ENCODE results near the gene C13orf42. TPM values are rescaled to one million over a fixed set of nuclear protein-coding genes. Genes with fewer than 3 reads are reported as not detected.

C13orf42 gene
- not detected for total RNA-seq

GRCh38 chr13:51111174-51111573 is at the start of gene C13orf42:
TSS of gene C13orf42 (minus strand) at chr13:51111274. CDS start at chr13:51111209, 65 bp downstream.
- no peaks in the 10 kb centered on the region for H3K36me3 Mint-ChIP-seq (ENCODE audit: low read depth)
- intact Hi-C loops (cut with micrococcal nuclease), result no loop called here
- H3K9me3 Mint-ChIP-seq, result no peaks in the 10 kb centered on the region
- CTCF ChIA-PET, result interaction anchor here (2.2 kb wide), 1 partner anchor 13 kb away, joined by 10 read pairs; no protein-coding TSS in a partner anchor
- no peaks in the 10 kb centered on the region for H3K4me1 Mint-ChIP-seq (ENCODE audit: low read depth)
- no peak within 1 kb of the TSS for H3K27ac Mint-ChIP-seq
- H3K4me3 Mint-ChIP-seq, result no peak within 1 kb of the TSS
- no peak for DNase-seq
- H3K27me3 Mint-ChIP-seq (ENCODE audit: low read depth), result no peaks in the 10 kb centered on the region

DNA sequence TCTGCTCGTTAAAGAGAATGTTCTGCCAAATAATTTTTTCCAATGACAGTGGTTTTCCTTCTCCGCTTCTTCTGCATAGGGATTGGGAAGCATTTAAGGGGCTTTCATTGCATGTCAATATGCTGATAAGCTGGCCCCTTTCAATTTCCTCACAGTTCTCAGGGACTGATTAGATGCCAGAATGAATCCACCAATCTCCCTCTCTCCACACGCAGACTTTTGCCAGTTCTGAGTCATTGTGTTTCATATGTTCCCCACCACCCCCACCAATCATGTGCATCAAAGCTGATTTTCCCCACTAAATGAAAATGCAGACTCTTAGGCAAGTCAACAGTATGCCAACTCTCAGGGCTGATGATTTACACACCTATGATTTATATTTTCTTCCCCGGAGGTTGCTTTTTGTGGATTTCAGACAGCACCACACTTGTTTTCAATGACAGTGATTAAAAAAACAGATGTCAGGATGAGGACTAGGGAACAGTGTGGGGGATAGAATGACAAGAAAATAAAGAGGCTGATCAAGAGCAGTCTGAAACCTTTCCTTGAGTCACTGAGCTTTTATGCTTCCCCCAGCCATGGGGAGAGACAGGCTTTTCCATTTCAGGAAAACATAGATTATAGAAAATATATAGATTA is 47.9 kb upstream of the C13orf42 start:
- CTCF ChIA-PET, result interaction anchor here (0.6 to 1.2 kb wide), 2 partner anchors 34 to 118 kb away, joined by 3 read pairs; no protein-coding TSS in a partner anchor
- Mint-ChIP-seq H3K27me3 (ENCODE audit: low read depth) (no peaks in the 10 kb centered on the region), H3K36me3 (ENCODE audit: low read depth) (no peaks in the 10 kb centered on the region), H3K9me3 (no peaks in the 10 kb centered on the region), H3K27ac (no peak overlapping the region), H3K4me1 (ENCODE audit: low read depth) (peaks cover 12% of the 10 kb centered on the region), H3K4me3 (no peak overlapping the region)
- DNase-seq, result no peak
- intact Hi-C loops (cut with micrococcal nuclease), result no loop called here

- H3K27ac Mint-ChIP-seq, result no peak overlapping the region
- CTCF ChIA-PET, result no interaction called here
- H3K36me3 Mint-ChIP-seq (ENCODE audit: low read depth), result no peaks in the 10 kb centered on the region
- peaks cover 14% of the 10 kb centered on the region for H3K4me1 Mint-ChIP-seq (ENCODE audit: low read depth)
- no peaks in the 10 kb centered on the region for H3K27me3 Mint-ChIP-seq (ENCODE audit: low read depth)
- no peak overlapping the region for H3K4me3 Mint-ChIP-seq
- H3K9me3 Mint-ChIP-seq, result no peaks in the 10 kb centered on the region
- intact Hi-C loops (cut with micrococcal nuclease), result no loop called here
- peak; percentile 6 for DNase-seq
These were observed 47.3 kb upstream of the C13orf42 start for GRCh38 chr13:51158365-51158764.

GRCh38 chr13:51156648-51157047 is 45.6 kb upstream of the C13orf42 start:
- intact Hi-C loops (cut with micrococcal nuclease), result no loop called here
- no peak overlapping the region for H3K27ac Mint-ChIP-seq
- H3K27me3 Mint-ChIP-seq (ENCODE audit: low read depth), result no peaks in the 10 kb centered on the region
- H3K36me3 Mint-ChIP-seq (ENCODE audit: low read depth), result no peaks in the 10 kb centered on the region
- H3K4me3 Mint-ChIP-seq, result no peak overlapping the region
- no peaks in the 10 kb centered on the region for H3K9me3 Mint-ChIP-seq
- no peak for DNase-seq
- CTCF ChIA-PET, result interaction anchor here (0.7 to 1.3 kb wide), 2 partner anchors 32 to 41 kb away, joined by 3 to 7 read pairs; no protein-coding TSS in a partner anchor
- peaks cover 14% of the 10 kb centered on the region for H3K4me1 Mint-ChIP-seq (ENCODE audit: low read depth)

DNA sequence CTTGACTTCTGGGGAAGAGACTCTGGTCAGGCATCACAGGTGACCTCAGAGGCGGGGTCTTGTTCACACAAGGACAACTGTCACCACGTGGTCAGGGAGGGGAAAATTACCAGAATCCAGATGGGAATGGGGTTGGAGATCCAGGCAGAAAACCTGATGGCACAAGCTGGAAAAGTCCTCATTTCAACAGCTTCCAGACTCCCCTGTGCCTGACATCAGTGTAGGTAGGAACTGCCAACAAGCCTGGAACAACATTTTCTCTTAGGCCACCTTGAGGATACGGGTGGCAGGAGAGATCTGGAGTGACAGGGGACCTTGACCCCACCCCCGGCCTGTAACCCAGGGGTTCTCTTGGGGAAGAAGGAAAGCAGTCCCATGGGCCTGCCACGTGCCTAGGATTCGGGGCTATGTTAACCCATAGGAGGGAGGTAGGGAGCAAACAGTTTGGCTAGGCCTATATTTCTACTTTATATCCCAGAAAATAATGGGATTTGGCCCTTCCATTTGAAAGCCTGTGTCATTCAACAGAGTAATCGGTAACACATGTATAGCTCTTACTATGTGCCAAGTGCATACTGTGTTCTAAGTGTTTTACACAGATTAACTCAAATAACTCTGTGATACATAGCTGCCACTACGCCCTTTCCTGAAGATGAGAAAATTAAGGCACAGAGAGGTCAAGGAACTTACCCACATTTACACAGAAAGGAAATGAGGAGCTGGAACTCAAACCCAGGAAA is 44.9 kb upstream of the C13orf42 start:
- Mint-ChIP-seq H3K27me3 (ENCODE audit: low read depth) (no peaks in the 10 kb centered on the region), H3K27ac (no peak overlapping the region), H3K36me3 (ENCODE audit: low read depth) (no peaks in the 10 kb centered on the region), H3K4me3 (no peak overlapping the region), H3K4me1 (ENCODE audit: low read depth) (peaks cover 14% of the 10 kb centered on the region), H3K9me3 (no peaks in the 10 kb centered on the region)
- CTCF ChIA-PET, result interaction anchor here (0.7 to 1.3 kb wide), 2 partner anchors 31 to 41 kb away, joined by 3 to 7 read pairs; no protein-coding TSS in a partner anchor
- no peak for DNase-seq
- intact Hi-C loops (cut with micrococcal nuclease), result no loop called here

- Mint-ChIP-seq H3K27ac (no peak overlapping the region), H3K27me3 (ENCODE audit: low read depth) (no peaks in the 10 kb centered on the region), H3K4me3 (no peak overlapping the region), H3K9me3 (no peaks in the 10 kb centered on the region), H3K36me3 (ENCODE audit: low read depth) (no peaks in the 10 kb centered on the region), H3K4me1 (ENCODE audit: low read depth) (peaks cover 14% of the 10 kb centered on the region)
- DNase-seq, result no peak
- CTCF ChIA-PET, result interaction anchor here (0.6 kb wide), 1 partner anchor 1857 kb away, joined by 3 read pairs; no protein-coding TSS in a partner anchor
- intact Hi-C loops (cut with micrococcal nuclease), result no loop called here
These were observed 44.1 kb upstream of the C13orf42 start for GRCh38 chr13:51155161-51155560.

GRCh38 chr13:51154029-51154555 is 43.0 kb upstream of the C13orf42 start:
- CTCF ChIA-PET, result interaction anchor here (0.6 to 0.9 kb wide), 2 partner anchors 29 to 883 kb away, joined by 3 read pairs; no protein-coding TSS in a partner anchor
- intact Hi-C loops (cut with micrococcal nuclease), result no loop called here
- H3K27ac Mint-ChIP-seq, result no peak overlapping the region
- no peak overlapping the region for H3K4me3 Mint-ChIP-seq
- peaks cover 13% of the 10 kb centered on the region for H3K4me1 Mint-ChIP-seq (ENCODE audit: low read depth)
- no peaks in the 10 kb centered on the region for H3K36me3 Mint-ChIP-seq (ENCODE audit: low read depth)
- H3K9me3 Mint-ChIP-seq, result no peaks in the 10 kb centered on the region
- H3K27me3 Mint-ChIP-seq (ENCODE audit: low read depth), result peaks cover 2% of the 10 kb centered on the region
- DNase-seq, result peak; percentile 17

DNA sequence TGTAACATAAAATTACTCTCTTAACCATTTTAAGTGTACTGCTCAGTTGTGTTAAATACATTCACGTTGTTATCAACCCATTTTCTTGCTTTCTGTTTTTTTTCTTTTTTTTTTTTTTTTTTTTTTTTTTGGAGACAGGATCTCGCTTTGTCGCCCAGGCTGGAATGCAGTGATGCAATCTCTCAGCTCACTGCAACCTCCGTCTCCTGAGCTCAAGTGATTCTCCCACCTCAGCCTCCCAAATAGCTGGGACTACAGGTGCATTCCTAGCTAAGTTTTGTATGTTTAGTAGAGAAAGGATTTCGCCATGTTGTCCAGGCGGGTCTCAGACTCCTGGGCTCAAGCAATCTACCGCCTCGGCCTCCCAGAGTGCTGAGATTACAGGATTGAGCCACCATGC is 42.5 kb upstream of the C13orf42 start:
- H3K36me3 Mint-ChIP-seq (ENCODE audit: low read depth), result no peaks in the 10 kb centered on the region
- H3K27me3 Mint-ChIP-seq (ENCODE audit: low read depth), result peaks cover 2% of the 10 kb centered on the region
- H3K4me3 Mint-ChIP-seq, result no peak overlapping the region
- no peak for DNase-seq
- no peaks in the 10 kb centered on the region for H3K9me3 Mint-ChIP-seq
- H3K27ac Mint-ChIP-seq, result no peak overlapping the region
- intact Hi-C loops (cut with micrococcal nuclease), result no loop called here
- H3K4me1 Mint-ChIP-seq (ENCODE audit: low read depth), result peaks cover 8% of the 10 kb centered on the region
- CTCF ChIA-PET, result interaction anchor here (0.6 to 0.9 kb wide), 2 partner anchors 28 to 884 kb away, joined by 3 read pairs; no protein-coding TSS in a partner anchor

GRCh38 chr13:51152701-51153100 is 41.6 kb upstream of the C13orf42 start:
- Mint-ChIP-seq H3K4me3 (no peak overlapping the region), H3K27me3 (ENCODE audit: low read depth) (peaks cover 2% of the 10 kb centered on the region), H3K27ac (no peak overlapping the region), H3K4me1 (ENCODE audit: low read depth) (peaks cover 8% of the 10 kb centered on the region), H3K36me3 (ENCODE audit: low read depth) (no peaks in the 10 kb centered on the region), H3K9me3 (no peaks in the 10 kb centered on the region)
- intact Hi-C loops (cut with micrococcal nuclease), result no loop called here
- no peak for DNase-seq
- CTCF ChIA-PET, result no interaction called here

- Mint-ChIP-seq H3K27ac (no peak overlapping the region), H3K9me3 (no peaks in the 10 kb centered on the region), H3K4me1 (ENCODE audit: low read depth) (peaks cover 8% of the 10 kb centered on the region), H3K27me3 (ENCODE audit: low read depth) (peaks cover 2% of the 10 kb centered on the region), H3K36me3 (ENCODE audit: low read depth) (no peaks in the 10 kb centered on the region), H3K4me3 (no peak overlapping the region)
- intact Hi-C loops (cut with micrococcal nuclease), result no loop called here
- no peak for DNase-seq
- CTCF ChIA-PET, result no interaction called here
These were observed 40.4 kb upstream of the C13orf42 start for GRCh38 chr13:51151463-51151862.

GRCh38 chr13:51148952-51149573 is 38.0 kb upstream of the C13orf42 start:
- Mint-ChIP-seq H3K27me3 (ENCODE audit: low read depth) (peaks cover 2% of the 10 kb centered on the region), H3K27ac (no peak overlapping the region), H3K36me3 (ENCODE audit: low read depth) (no peaks in the 10 kb centered on the region), H3K4me3 (no peak overlapping the region), H3K4me1 (ENCODE audit: low read depth) (peaks cover 2% of the 10 kb centered on the region), H3K9me3 (peaks cover 5% of the 10 kb centered on the region)
- no peak for DNase-seq
- CTCF ChIA-PET, result interaction anchor here (0.5 to 2.2 kb wide), 5 partner anchors 12 to 603 kb away, joined by 3 to 10 read pairs (median 4); no protein-coding TSS in a partner anchor
- intact Hi-C loops (cut with micrococcal nuclease), result loop anchor here (1.0 to 2.0 kb wide), 2 partner anchors 137 to 648 kb away; no protein-coding TSS in a partner anchor

Measured in activated naive CD4-positive, alpha-beta T cell treated with anti-CD3 and anti-CD28 coated beads for 36 hours (primary cell).